Raji (cell line): ENCODE data around the gene CCL18.
"Not testable (repeated sequence)": the region's sequence is repeated elsewhere in the genome, so short reads cannot be mapped to it uniquely, and the experiment has no call there.

Source experiments
- POLR2A ChIP-seq: IDR thresholded peaks from 2 replicates; pipeline ENCODE4 v1.6.1; 2011; ENCODE audit warnings: low read depth, low read length, control low read depth; ENCODE audit not compliant: insufficient read depth

The CCL18 gene

GRCh38 chr17:36094232-36094631, 30.2 kb downstream of the CCL18 start:
- no peak for TF ChIP-seq POLR2A

GRCh38 chr17:36094746-36095145, 30.7 kb downstream of the CCL18 start:
- TF ChIP-seq POLR2A: no peak

- TF ChIP-seq POLR2A: no peak
These were observed 31.9 kb downstream of the CCL18 start for GRCh38 chr17:36095992-36096391.

GRCh38 chr17:36103401-36103975, 39.4 kb downstream of the CCL18 start, which contains the start of gene CCL4:
TSS of gene CCL4 (plus strand) at chr17:36103827. CDS start at chr17:36103906, 79 bp downstream.
- TF ChIP-seq POLR2A: not testable (repeated sequence)

GRCh38 chr17:36104701-36105181, 40.7 kb downstream of the CCL18 start:
- TF ChIP-seq POLR2A: no peak

GRCh38 chr17:36105781-36106492, 41.9 kb downstream of the CCL18 start:
- TF ChIP-seq POLR2A: no peak

GRCh38 chr17:36106493-36106835, 42.4 kb downstream of the CCL18 start:
- no peak for TF ChIP-seq POLR2A

- TF ChIP-seq POLR2A: no peak
These were observed 43.6 kb downstream of the CCL18 start for GRCh38 chr17:36107660-36108059.

- TF ChIP-seq POLR2A: no peak
These were observed 47.0 kb downstream of the CCL18 start for GRCh38 chr17:36111068-36111490.

GRCh38 chr17:36112572-36112971, 48.5 kb downstream of the CCL18 start:
- no peak for TF ChIP-seq POLR2A

- no peak for TF ChIP-seq POLR2A
These were observed 53.7 kb downstream of the CCL18 start for GRCh38 chr17:36117505-36118382.

- TF ChIP-seq POLR2A: no peak
These were observed 54.6 kb downstream of the CCL18 start for GRCh38 chr17:36118477-36119353.

- no peak for TF ChIP-seq POLR2A
These were observed 56.1 kb downstream of the CCL18 start for GRCh38 chr17:36120221-36120620.
